HG03097 (cell line): Measurements from ENCODE around the gene EIF1.

Experiments
- ATAC-seq: cut with Tn5 transposase; IDR thresholded peaks from one replicate; pipeline ENCODE4 v1.9.1; 2021; ENCODE audit not compliant: unreplicated experiment, low FRiP score

EIF1 gene

DNA sequence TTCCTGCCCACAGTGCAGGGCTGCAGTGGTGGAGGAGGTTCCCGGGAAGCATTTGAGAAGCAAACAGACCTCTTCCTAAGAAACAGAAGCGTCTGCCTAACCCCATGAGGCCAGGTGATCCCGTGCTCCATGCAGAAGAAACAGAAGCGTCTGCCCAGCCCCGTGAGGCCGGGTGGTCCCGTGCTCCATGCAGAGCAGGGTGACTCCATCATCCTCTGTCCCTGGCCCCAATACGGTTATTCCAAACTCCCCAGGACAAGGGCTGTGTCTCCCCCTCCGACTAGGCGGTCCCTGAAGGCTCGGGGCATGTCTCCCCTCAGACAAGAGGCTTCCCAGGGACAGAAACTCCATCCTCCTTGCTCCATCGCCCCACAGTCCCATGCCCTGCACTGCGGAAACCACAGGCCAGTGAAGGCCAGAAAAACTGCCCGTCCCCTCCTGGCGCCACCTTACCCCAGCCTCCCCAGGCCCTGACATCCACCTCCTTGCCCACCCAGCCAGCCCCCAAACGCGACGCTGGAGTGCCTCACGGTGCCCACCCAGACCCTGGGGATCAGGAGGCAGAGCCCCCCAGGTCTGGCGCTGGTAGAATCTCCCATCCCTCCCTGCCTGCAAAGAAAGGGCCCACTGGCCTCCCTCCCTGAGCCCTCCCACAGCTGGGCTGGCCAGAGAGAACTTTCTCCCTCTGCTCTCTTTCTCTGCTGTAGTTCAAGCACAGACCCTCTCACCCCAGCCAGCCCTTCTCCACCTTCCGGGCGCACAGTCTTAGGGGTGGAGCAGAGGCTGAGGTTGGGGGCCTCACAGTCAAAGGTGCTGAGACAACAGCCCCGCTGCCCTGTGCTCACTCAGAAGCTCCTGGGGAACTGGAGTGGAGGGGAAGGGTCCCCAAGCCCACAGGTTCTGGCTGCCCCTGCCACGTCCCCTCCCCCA is 33.7 kb upstream of the EIF1 start:
- no peak for ATAC-seq

- ATAC-seq: no peak
These were observed 33.0 kb upstream of the EIF1 start for GRCh38 chr17:41655611-41656111.

- ATAC-seq: no peak
These were observed 32.2 kb upstream of the EIF1 start for GRCh38 chr17:41656249-41657023.

GRCh38 chr17:41657176-41657754 is 31.4 kb upstream of the EIF1 start:
- no peak for ATAC-seq

DNA sequence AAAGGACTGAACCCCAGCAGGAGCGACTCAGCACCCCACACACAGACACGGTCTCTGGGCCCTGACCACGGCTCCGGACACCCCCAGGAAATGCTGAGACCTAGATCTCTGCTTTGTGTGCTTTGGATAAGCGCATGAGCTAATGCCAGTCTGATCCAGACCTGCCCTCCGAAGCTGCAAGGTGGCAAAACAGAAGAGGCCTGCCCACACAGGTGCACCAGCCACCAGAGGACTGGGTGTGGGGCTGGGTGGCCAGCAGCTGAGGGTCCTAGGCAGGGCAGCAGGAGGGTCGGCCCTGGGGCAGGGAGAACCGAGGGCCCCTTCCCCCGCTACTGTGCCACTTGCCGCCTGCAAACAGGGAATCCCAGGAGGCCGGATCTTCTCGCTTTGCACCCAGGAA is 30.7 kb upstream of the EIF1 start:
- ATAC-seq: no peak

DNA sequence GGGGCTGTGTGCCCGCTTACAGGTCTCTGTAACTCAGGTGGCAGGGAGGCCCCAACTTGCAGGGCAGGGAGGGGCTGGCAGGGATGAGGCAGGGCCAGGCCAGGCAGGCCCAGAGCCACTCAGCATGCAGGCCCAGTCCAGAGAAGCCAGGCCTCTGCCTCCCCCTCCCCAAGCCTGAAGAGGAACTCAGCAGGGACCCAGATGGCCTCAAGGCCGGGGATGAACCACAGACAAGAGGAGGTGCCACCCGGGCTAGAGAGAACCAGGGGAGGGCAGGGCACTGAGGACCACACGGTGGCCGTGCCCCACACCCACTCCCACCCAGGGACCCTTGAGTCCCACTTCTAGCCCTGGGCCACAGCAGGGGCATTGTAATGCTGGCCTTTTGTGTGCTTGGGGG is 29.8 kb upstream of the EIF1 start:
- no peak for ATAC-seq

GRCh38 chr17:41659427-41660212 is 29.1 kb upstream of the EIF1 start:
- ATAC-seq: no peak

- ATAC-seq: no peak
These were observed 28.4 kb upstream of the EIF1 start for GRCh38 chr17:41660221-41660711.

DNA sequence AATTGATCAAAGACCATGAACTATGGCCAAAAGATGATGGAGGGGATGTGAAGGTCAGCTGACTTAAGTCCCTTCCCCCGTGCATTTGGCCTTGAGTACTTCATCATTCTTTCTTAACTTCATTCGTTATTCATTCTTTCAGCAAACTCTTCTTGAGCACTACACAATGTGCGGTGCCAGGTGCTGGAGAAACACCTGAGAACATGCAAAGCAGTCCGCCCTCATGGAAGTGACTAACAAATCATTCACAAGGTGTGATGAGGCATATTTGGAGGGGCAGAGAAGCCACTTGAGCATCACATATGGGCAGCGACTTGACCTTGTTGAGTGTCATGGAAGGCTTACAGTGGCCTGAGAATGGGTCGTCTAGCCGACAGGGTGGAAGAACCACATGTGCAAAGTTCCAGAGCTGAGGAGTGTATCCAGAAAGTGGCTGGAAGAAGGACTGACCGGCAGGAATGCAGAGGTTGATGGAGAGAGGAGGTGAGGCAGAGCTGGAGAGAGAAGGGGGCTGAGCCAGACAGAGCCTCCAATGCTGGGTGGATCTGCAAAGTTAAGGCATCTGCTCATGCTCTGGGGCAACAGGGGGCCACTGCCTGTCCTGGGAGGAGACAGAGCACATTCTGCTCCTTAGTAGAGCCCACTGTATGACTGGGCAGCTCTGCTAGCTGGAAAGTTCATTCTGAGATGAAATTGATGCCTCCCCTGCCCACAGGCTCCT is 25.1 kb upstream of the EIF1 start:
- ATAC-seq: no peak

- ATAC-seq: no peak
These were observed 24.6 kb upstream of the EIF1 start for GRCh38 chr17:41664172-41664457.

- ATAC-seq: no peak
These were observed 23.8 kb upstream of the EIF1 start for GRCh38 chr17:41664587-41665565.

GRCh38 chr17:41665566-41666236 is 23.0 kb upstream of the EIF1 start:
- peak; percentile 57 for ATAC-seq

- peak; percentile 35 for ATAC-seq
These were observed 22.4 kb upstream of the EIF1 start for GRCh38 chr17:41666237-41666641.

DNA sequence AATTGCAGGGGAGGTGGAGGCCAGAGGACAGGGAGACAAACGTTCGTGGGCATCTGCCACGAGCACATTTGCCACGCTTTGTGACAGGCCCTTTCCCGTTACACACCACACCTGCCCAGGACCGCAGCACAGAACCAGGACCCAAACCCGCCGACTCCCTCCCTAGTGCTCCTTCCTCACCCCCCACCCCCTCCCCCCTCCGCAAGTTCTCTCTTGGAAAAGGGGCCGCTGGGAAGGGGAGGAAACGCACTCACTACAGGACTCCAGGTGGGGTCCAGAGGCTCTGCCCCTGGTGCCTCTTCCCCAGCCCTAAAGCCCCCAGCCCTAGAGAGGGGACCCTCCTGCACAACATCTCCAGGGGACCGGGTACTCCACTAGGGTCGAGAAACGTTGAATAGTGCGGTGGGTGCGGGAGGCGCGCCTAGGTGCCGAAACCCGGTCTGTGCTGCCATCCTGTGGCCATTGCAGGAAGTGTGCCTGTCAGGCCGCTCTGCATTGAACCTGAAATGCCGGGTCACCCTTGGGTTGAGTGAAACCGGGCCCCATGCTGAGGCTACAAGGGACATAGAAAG is 21.9 kb upstream of the EIF1 start:
- peak; percentile 44 for ATAC-seq

DNA sequence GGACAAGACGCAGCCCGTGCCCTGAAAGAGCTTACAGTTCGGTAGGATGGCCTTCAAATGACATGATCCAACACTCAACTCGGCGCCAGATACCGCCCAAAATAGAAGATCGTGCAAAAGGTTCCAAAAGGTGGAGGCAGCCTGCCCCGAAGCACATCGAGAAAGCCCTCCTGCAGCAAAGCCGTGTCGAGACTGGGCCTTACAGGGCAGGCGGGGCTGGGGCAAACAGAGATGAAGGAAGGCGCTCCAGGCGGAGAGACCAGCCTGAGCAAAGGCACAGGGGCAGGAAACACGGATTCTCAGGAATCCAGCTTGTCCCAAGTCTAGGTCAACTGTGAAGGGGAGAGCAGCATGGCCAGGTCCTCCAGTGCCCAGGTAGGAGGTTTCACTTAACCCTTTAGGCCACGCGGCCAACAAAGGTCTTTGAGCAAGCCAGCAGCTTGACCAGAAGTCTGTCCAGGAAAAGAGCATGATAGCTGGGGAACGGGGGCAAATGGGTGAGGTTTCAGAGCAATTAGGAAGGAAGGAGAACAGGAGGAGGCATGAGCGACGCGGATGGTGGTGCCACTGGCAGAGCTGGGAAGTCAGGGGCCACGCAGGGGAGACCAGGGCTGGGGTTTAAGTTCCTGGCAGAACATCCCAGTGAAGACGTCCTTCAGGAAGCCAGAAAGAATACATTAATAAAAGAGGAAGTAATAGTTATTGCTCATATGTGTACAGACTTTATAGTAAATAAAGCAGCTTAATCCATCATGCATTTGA is 21.2 kb upstream of the EIF1 start:
- no peak for ATAC-seq

GRCh38 chr17:41672153-41672552 is 16.5 kb upstream of the EIF1 start:
- ATAC-seq: no peak
